Amniotic stem cell (primary cell): ENCODE measurements around the gene TCOF1.

Source experiments
- DNase-seq: peaks from one replicate; lab custom pipeline; 2025; lab: John Stamatoyannopoulos, UW

The TCOF1 gene

GRCh38 chr5:150325426-150325825, 32.1 kb upstream of the TCOF1 start:
- no peak for DNase-seq

- no peak for DNase-seq
Observed at GRCh38 chr5:150326707-150327106, 30.8 kb upstream of the TCOF1 start.

GRCh38 chr5:150327139-150327538, 30.4 kb upstream of the TCOF1 start:
- no peak for DNase-seq

- no peak for DNase-seq
Observed at GRCh38 chr5:150328515-150328914, 29.0 kb upstream of the TCOF1 start.

- DNase-seq, result no peak
Observed at GRCh38 chr5:150329038-150329437, 28.5 kb upstream of the TCOF1 start.

- DNase-seq, result no peak
Observed at GRCh38 chr5:150329881-150330876, 27.3 kb upstream of the TCOF1 start.

GRCh38 chr5:150333400-150333799, 24.1 kb upstream of the TCOF1 start:
- DNase-seq, result no peak

GRCh38 chr5:150335778-150336177, 21.7 kb upstream of the TCOF1 start:
- no peak for DNase-seq

- DNase-seq, result no peak
Observed at GRCh38 chr5:150338546-150338945, 19.0 kb upstream of the TCOF1 start.

GRCh38 chr5:150339165-150339564, 18.3 kb upstream of the TCOF1 start:
- no peak for DNase-seq

- DNase-seq, result no peak
Observed at GRCh38 chr5:150339841-150340240, 17.7 kb upstream of the TCOF1 start.

GRCh38 chr5:150340614-150341255, 16.8 kb upstream of the TCOF1 start:
- DNase-seq, result no peak

- no peak for DNase-seq
Observed at GRCh38 chr5:150341331-150341730, 16.2 kb upstream of the TCOF1 start.

GRCh38 chr5:150341989-150342388, 15.5 kb upstream of the TCOF1 start:
- DNase-seq, result no peak

- no peak for DNase-seq
Observed at GRCh38 chr5:150342583-150342982, 14.9 kb upstream of the TCOF1 start.

GRCh38 chr5:150343994-150344631, 13.4 kb upstream of the TCOF1 start:
- DNase-seq, result no peak

- DNase-seq, result no peak
Observed at GRCh38 chr5:150345716-150346115, 11.8 kb upstream of the TCOF1 start.

- no peak for DNase-seq
Observed at GRCh38 chr5:150346592-150346991, 10.9 kb upstream of the TCOF1 start.

- no peak for DNase-seq
Observed at GRCh38 chr5:150347003-150347402, 10.5 kb upstream of the TCOF1 start.

- DNase-seq, result no peak
Observed at GRCh38 chr5:150347451-150347850, 10.0 kb upstream of the TCOF1 start.

GRCh38 chr5:150349681-150350275, 7.7 kb upstream of the TCOF1 start:
- DNase-seq, result no peak
